Neural cell (in vitro differentiated cells): ENCODE results near the gene CD99.

Source experiments
- EP300 ChIP-seq: fragments of 450-650 bp; conservative IDR thresholded peaks from 2 replicates; pipeline ENCODE4 v1.6.1; 2014; ENCODE audit warnings: antibody characterized with exemption, mild to moderate bottlenecking, moderate library complexity; ENCODE audit not compliant: poor library complexity, severe bottlenecking
- EZH2 ChIP-seq: fragments of 200-600, 300-800 bp; shearing (Covaris generic), sonication (generic); IDR thresholded peaks from 2 replicates; pipeline ENCODE4 v1.6.1; 2014; ENCODE audit warnings: antibody characterized with exemption, low read length, borderline replicate concordance, mild to moderate bottlenecking; ENCODE audit not compliant: insufficient read depth, poor library complexity, severe bottlenecking
- MXI1 ChIP-seq: fragments of 450-650 bp; conservative IDR thresholded peaks from 2 replicates; pipeline ENCODE4 v1.6.1; 2014; ENCODE audit warnings: antibody characterized with exemption, mild to moderate bottlenecking; ENCODE audit not compliant: poor library complexity, severe bottlenecking
- POLR2AphosphoS5 ChIP-seq: IDR thresholded peaks from 2 replicates; pipeline ENCODE4 v1.6.1; 2012
- RAD21 ChIP-seq: fragments of 450-650 bp; conservative IDR thresholded peaks from 2 replicates; pipeline ENCODE4 v1.6.1; 2014; ENCODE audit warnings: antibody characterized with exemption, mild to moderate bottlenecking, moderate library complexity
- SMC3 ChIP-seq: fragments of 450-650 bp; conservative IDR thresholded peaks from 2 replicates; pipeline ENCODE4 v1.6.1; 2014; ENCODE audit warnings: antibody characterized with exemption, mild to moderate bottlenecking, moderate library complexity; ENCODE audit not compliant: poor library complexity
- TAF1 ChIP-seq: IDR thresholded peaks from 2 replicates; pipeline ENCODE4 v1.6.1; 2012; ENCODE audit warnings: low read depth
- TF ChIP-seq, protein P1 (sequence below): fragments of 450-650 bp; IDR thresholded peaks from 2 replicates; pipeline ENCODE4 v1.5.1; 2014; ENCODE audit warnings: antibody characterized with exemption, mild to moderate bottlenecking, moderate library complexity; ENCODE audit not compliant: poor library complexity, severe bottlenecking
- TF ChIP-seq, protein P2 (sequence below): IDR thresholded peaks from 2 replicates; pipeline ENCODE4 v1.6.1; 2012; ENCODE audit warnings: borderline replicate concordance

DNA sequence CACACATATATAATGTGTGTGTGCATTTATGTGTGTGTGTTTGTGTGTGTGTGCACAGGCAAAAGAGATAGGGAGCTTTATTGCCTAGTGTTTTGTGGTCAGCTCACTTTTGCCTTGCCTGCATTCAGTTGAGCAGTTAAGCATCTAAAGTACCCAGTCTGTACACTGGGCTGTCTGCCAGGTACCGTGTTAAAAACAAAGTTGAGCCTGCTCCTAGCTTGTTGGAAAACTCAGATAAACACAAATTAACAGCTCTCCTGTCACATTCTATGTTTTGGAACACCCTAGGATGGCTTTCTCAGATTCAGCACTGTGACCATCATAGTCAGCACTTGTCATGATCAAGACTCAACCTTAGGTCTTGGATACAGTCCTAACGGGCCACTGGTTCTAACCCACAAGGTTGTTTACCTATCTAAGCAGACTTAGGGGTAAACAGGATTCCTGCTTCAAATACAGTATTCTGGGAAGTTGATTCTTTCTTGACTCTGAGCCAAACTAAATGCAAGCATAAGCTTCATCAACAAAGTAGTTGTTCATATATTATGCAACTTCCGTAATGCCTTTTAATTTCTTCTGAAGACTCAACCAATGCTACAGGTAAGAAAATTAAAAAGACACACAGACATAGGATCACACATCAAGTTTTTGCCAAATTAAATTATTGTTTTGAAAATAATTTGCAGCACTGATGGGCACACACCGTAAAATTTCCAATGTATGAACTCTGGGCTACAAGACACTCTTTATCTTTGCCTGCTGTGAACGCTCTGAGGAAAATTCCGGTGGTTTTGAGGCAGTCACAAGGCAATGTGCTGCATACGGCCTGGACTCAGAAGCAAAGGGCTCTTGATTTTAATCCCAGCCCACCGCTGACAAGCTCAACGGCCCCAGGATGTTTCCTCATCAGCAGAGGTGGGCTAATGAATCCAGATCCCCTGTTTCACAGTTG is 11.3 kb upstream of the CD99 start:
- TF ChIP-seq EZH2 (no peak), MXI1 (no peak), RAD21 (no peak), EP300 (no peak), TAF1 (no peak), SMC3 (no peak), POLR2AphosphoS5 (no peak)
- TF ChIP-seq, protein P1, sequence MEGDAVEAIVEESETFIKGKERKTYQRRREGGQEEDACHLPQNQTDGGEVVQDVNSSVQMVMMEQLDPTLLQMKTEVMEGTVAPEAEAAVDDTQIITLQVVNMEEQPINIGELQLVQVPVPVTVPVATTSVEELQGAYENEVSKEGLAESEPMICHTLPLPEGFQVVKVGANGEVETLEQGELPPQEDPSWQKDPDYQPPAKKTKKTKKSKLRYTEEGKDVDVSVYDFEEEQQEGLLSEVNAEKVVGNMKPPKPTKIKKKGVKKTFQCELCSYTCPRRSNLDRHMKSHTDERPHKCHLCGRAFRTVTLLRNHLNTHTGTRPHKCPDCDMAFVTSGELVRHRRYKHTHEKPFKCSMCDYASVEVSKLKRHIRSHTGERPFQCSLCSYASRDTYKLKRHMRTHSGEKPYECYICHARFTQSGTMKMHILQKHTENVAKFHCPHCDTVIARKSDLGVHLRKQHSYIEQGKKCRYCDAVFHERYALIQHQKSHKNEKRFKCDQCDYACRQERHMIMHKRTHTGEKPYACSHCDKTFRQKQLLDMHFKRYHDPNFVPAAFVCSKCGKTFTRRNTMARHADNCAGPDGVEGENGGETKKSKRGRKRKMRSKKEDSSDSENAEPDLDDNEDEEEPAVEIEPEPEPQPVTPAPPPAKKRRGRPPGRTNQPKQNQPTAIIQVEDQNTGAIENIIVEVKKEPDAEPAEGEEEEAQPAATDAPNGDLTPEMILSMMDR, result no peak
- TF ChIP-seq, protein P2, sequence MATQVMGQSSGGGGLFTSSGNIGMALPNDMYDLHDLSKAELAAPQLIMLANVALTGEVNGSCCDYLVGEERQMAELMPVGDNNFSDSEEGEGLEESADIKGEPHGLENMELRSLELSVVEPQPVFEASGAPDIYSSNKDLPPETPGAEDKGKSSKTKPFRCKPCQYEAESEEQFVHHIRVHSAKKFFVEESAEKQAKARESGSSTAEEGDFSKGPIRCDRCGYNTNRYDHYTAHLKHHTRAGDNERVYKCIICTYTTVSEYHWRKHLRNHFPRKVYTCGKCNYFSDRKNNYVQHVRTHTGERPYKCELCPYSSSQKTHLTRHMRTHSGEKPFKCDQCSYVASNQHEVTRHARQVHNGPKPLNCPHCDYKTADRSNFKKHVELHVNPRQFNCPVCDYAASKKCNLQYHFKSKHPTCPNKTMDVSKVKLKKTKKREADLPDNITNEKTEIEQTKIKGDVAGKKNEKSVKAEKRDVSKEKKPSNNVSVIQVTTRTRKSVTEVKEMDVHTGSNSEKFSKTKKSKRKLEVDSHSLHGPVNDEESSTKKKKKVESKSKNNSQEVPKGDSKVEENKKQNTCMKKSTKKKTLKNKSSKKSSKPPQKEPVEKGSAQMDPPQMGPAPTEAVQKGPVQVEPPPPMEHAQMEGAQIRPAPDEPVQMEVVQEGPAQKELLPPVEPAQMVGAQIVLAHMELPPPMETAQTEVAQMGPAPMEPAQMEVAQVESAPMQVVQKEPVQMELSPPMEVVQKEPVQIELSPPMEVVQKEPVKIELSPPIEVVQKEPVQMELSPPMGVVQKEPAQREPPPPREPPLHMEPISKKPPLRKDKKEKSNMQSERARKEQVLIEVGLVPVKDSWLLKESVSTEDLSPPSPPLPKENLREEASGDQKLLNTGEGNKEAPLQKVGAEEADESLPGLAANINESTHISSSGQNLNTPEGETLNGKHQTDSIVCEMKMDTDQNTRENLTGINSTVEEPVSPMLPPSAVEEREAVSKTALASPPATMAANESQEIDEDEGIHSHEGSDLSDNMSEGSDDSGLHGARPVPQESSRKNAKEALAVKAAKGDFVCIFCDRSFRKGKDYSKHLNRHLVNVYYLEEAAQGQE, result no peak
